Measurements from ENCODE around the gene WWTR1.

The WWTR1 gene

GRCh38 chr3:149655826-149656574 lies 1.8 kb downstream of the WWTR1 start:
- DNase-seq (ENCODE audit: low read depth in 2 of 2) = no peak

- DNase-seq (ENCODE audit: low read depth in 2 of 2) = no peak
Observed at GRCh38 chr3:149654188-149654601, 3.6 kb downstream of the WWTR1 start.

DNA sequence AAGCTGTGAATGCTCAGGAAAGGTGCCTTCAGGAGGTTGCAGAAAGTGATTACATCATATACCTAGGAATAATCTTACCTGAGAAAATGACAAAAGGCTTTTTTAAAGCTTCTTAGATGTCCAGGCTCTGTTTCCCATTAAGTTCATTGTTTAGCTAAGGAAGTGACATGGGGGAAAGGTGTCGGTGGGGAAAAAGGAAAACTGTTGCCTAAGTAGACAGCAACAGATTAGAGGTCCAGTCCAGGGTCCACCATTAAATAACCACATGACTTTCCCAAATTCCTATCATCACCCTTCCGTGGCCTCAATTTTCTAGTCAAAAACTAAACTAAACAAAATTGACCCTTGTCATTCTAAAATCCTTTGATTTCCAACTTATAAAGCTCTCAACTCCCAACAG lies 4.3 kb downstream of the WWTR1 start:
- no peak for DNase-seq (ENCODE audit: low read depth in 2 of 2)

- DNase-seq (ENCODE audit: low read depth in 2 of 2) = no peak
Observed at GRCh38 chr3:149653136-149653535, 4.7 kb downstream of the WWTR1 start.

GRCh38 chr3:149650828-149651227 lies 7.0 kb downstream of the WWTR1 start:
- no peak for DNase-seq (ENCODE audit: low read depth in 2 of 2)

GRCh38 chr3:149648525-149648924 lies 9.3 kb downstream of the WWTR1 start:
- DNase-seq (ENCODE audit: low read depth in 2 of 2) = no peak

- DNase-seq (ENCODE audit: low read depth in 2 of 2) = no peak
Observed at GRCh38 chr3:149647812-149648211, 10.0 kb downstream of the WWTR1 start.

DNA sequence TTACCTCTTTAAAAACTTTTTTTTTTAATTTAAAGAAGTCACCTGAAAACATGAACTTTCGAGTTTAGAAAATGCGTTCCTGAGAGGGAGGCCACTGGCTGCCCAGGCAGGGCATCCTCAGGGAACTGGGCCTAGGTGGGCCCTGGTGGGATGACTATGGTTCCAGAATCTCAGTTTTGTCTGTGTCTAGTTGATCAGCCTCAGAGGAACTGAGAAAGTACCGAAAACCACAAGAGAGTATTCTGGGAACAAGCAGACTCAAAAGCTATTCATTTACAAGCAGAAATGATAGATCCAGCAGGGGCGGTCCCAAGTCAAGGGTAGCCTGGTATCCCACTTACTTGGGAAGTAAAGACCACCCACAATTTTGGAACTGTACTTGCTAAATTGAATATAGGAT lies 10.5 kb downstream of the WWTR1 start:
- no peak for DNase-seq (ENCODE audit: low read depth in 2 of 2)

GRCh38 chr3:149646181-149646766 lies 11.6 kb downstream of the WWTR1 start:
- DNase-seq (ENCODE audit: low read depth in 2 of 2) = no peak

DNA sequence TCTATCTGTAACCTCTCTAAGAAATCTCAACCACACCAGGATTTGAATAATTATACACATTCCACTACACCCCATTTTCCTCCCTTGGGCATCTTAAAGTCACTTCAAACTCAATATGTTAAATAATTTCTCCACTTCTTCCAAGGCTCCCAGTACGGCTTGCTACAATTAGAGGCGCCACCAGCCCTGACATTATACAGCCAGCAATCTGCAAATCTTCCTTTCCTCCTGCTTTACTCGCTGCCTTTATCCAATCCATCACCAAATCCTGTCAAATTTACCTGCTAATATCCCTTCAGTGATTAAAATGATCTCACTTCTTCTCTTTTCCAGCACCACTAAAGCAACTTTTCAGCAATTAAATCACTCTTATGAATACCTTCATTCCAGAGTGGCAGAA lies 13.9 kb downstream of the WWTR1 start:
- DNase-seq (ENCODE audit: low read depth in 2 of 2) = no peak

GRCh38 chr3:149643482-149643798 lies 14.4 kb downstream of the WWTR1 start:
- DNase-seq (ENCODE audit: low read depth in 2 of 2) = no peak

- no peak for DNase-seq (ENCODE audit: low read depth in 2 of 2)
Observed at GRCh38 chr3:149640976-149641728, 16.7 kb downstream of the WWTR1 start.

- no peak for DNase-seq (ENCODE audit: low read depth in 2 of 2)
Observed at GRCh38 chr3:149639093-149639486, 18.7 kb downstream of the WWTR1 start.

- DNase-seq (ENCODE audit: low read depth in 2 of 2) = no peak
Observed at GRCh38 chr3:149638228-149639092, 19.4 kb downstream of the WWTR1 start.

DNA sequence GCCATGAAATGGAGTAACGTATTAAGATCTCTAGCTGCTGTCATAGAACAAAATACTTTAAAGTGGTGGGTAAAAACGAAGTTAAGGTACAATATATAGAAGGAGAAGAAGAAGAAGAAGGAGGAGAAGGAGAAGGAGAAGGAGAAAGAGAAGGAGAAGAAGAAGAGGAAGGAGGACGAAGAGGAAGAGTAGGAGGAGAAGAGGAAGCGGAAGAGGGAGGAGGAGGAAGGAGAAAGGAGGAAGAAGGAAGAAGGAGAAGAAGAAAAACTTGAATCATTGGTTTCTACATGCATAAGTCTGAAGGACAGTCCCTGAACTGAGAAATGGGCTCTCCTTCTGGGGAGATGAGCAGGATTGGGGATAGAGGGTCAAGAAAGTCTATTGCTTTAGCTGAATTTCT lies 22.4 kb downstream of the WWTR1 start:
- no peak for DNase-seq (ENCODE audit: low read depth in 2 of 2)

GRCh38 chr3:149634573-149634972 lies 23.3 kb downstream of the WWTR1 start:
- DNase-seq (ENCODE audit: low read depth in 2 of 2) = no peak

DNA sequence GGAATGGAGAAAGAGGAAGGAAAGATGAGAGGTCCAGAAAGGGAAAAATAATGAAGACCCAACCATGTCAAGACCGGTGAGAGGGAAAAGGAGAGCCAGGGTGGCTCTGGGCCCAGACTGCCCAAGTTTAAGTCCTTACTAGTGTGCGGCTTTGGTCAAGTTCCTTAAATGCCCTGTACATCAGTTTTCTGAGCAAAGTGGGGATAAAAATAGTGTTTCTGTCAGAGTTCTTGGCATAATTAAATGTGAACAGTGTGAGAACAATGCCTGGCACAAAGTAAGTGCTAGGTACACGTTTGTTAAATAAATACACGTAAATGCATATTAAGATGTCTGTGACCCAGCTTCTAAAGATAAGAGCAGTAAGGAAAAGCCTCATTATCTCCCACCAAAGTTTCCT lies 23.8 kb downstream of the WWTR1 start:
- no peak for DNase-seq (ENCODE audit: low read depth in 2 of 2)

- no peak for DNase-seq (ENCODE audit: low read depth in 2 of 2)
Observed at GRCh38 chr3:149632225-149632624, 25.6 kb downstream of the WWTR1 start.

DNA sequence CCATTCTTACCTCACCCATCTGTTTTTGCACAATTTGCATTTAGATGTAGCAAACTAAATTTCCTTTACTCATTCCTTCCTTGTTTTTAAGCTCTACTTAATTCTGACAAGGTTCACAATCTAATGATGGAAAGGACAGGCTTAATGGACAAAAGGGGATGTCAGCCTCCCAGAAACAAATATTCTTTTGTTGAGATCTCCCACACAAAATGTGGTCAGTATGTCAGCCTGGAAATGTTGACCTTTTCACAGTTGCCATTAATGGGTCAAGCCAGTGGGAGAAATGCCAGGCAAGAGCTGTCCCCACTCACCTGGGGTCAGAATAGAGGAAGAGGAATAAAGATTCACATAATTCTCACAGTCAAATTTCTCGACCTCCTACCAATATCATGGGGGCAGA lies 27.0 kb downstream of the WWTR1 start:
- no peak for DNase-seq (ENCODE audit: low read depth in 2 of 2)

DNA sequence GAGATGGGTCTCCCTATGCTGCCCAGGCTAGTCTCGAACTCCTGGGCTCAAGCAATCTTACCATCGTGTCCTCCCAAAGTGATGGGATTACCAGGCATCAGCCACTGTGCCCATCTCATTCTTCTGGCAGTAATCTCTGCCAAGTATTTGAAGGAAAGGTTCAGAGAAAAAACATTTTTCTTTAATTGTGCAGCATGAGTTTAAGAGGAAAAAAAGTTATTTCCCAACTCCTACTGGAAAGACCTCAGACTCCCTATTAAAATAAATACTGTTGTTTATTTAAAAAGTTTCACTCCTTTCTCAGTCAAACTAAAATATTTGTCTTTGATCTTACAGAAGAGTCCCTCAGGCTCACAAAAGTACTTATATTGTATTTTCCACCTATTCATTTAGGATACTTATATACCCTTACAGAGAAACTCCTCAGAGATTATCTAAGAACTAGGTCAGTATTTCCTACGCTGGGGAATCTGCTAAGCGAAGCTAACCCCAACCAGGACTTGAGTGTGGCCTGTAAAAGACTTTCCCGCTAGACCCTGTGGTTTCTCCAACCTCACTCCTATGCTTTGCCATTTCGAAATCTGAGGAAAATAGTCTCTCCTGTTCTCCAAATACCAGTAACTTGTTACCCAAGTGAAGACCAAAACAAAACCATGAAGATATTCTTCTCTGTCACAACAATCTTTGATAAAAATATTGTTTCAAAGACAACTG lies 28.7 kb downstream of the WWTR1 start:
- no peak for DNase-seq (ENCODE audit: low read depth in 2 of 2)

GRCh38 chr3:149626671-149627070 lies 31.2 kb downstream of the WWTR1 start:
- no peak for DNase-seq (ENCODE audit: low read depth in 2 of 2)

DNA sequence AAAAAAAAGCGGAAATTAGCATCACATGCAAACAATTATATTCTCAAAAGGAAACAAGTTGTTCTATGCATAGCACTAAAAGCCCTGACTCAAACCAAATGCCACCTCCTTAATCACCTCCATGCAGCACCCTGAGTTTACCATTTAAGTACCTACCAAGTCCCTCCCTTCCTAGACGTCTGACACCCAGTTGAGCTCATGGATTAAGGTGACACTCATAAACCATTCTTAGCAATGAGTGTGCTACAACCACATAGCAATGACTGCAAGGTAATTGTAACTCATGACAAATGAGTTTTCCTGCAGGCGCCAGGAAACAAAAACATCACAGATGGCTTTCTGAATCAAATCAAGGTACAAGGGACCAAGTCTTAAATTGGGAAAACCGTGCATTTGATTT lies 32.0 kb downstream of the WWTR1 start:
- no peak for DNase-seq (ENCODE audit: low read depth in 2 of 2)

All from stimulated activated CD4-positive, alpha-beta T cell treated with anti-CD3 and anti-CD28 coated beads, Interleukin-4, amount 100 ng/mL, for 48 hours (primary cell).